ENCODE data around the gene NR2F1-AS1.

NR2F1-AS1 gene

DNA sequence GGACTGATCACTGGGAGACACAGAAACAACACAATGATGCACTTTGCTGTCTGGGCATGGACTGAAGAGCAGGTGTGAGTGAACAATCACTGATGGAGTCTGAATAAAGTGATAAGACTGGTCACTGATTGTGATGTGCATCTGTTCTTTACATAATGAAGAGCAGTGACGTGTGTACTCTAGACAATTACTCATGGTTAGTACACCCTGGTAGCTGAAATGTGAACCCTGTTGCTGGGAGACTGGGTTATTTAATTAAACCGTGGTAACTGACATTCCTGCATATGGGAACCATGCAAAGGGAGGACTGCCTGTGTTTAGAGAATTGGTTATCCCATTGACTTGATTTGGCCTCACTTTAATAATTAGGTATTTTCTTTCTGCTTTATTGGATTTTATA, 202.9 kb downstream of the NR2F1-AS1 start:
- DNase-seq, result no peak

DNA sequence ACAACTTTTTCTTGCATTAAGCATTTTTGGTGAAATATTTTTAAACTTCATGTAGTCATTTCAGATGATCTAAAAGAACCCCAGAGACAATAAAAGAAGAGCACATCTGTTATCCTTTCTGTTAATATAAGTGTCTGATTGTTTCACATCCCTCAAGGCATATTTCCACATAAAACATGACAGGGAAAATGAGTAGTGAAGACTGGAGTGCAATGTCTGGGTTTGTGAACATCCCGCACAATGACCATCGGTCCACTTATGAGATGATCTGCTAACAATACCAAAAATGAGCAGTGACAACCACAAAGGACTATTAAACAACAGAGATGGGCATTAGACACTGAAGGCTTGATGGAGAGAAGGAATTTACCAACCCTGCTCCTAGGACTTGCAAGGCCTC, 209.1 kb downstream of the NR2F1-AS1 start:
- DNase-seq, result no peak

DNA sequence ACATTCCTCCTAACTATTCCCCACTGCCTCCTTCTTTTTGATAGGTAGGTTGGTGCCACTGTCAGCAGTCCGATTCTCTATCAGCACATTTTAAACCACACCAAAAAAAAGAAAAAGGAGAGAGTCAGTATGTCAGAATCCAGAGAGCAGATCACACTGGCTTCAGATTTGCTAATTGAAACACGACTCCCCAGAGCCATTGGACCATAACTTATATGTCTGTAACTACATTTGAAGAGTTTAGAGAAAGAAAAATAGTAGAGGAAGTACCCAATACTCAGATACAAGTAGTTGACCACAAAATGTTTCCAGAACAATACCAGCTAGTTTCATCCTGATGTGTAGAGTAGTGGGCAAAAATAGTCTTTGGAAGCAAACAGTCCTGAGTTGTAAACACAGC, 216.6 kb downstream of the NR2F1-AS1 start:
- no peak for DNase-seq

DNA sequence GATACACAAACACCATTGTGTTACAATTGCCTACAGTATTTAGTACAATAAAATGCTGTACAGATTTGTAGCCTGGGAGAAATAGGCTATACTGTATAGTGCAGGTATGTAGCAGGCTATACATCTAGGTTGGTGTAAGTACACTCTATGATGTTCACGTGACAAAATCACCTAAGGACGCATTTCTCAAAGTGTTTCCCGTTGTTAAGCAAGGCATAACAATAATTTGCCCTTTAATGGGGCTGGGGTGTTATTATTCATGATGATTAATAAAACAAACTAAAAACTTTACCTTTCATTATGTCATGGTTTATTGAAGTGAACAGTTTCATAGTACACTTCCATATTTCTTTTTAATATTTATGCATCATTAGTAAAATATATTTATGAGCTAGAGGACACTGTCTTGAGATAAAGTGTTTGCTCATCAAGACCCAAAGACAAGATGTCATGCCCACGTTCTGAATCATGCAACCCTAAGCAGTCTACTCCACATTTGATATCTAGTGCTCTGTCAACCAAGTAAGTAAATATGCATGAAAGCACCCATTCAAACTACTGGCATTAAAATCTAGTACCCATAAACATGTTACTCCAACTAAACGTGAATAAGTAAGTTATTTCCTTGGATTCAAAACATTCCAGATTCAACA, 220.5 kb downstream of the NR2F1-AS1 start:
- no peak for DNase-seq

DNA sequence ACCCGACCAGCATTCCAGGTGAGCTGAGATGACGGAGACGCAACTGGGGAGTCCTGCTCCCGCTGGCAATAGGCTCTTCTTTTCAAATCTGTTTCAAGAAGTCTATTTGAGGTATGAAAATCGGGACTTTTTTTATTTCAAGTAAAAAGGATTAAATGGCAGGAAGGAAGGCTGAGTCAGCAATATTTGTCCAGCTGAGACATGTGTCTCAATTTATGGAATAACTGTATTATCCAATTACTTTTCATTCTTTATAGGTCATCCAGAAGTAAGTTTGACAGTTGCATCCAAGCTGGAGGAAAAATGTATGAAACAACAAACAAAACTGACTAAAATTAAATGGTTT, 221.1 kb downstream of the NR2F1-AS1 start:
- no peak for DNase-seq

All from AML-193 (cell line).